Mammary epithelial cell (primary cell): ENCODE measurements around the gene TIAM2.

Experiments used
- CTCF ChIP-seq, 2 donors: IDR thresholded peaks in 1 of 2; conservative IDR thresholded peaks in 1 of 2; 2 replicates each; pipeline ENCODE4 v1.5.1; 2011 to 2012; ENCODE audit warnings: inconsistent platforms in 2 of 2, low read length in 2 of 2, mild to moderate bottlenecking in 2 of 2, control low read depth in 1 of 2, low read depth in 1 of 2; ENCODE audit not compliant: insufficient read depth in 1 of 2; ENCODE audit errors: extremely low read depth in 1 of 2
- EZH2 ChIP-seq: IDR thresholded peaks from 2 replicates; pipeline ENCODE4 v1.6.1; 2012; ENCODE audit warnings: low read length, inconsistent platforms, borderline replicate concordance

GRCh38 chr6:155039618-155040017 is 44.5 kb downstream of the TIAM2 start:
- TF ChIP-seq CTCF (conservative IDR thresholded peaks at IDR 0.05 in 1 of 2, IDR thresholded peaks at IDR 0.05 in 1 of 2; ENCODE audit: extremely low read depth in 1 of 2, insufficient read depth in 1 of 2, low read depth in 1 of 2, low read length in 2 of 2) = no peak
- no peak for TF ChIP-seq EZH2
